T follicular helper cell (primary cell): ENCODE results near the gene CBFA2T3.

Experiments used
- DNase-seq: peaks from one replicate; pipeline ENCODE4 v3.0.0-alpha.2; 2020; ENCODE audit warnings: low read depth

The CBFA2T3 gene

DNA sequence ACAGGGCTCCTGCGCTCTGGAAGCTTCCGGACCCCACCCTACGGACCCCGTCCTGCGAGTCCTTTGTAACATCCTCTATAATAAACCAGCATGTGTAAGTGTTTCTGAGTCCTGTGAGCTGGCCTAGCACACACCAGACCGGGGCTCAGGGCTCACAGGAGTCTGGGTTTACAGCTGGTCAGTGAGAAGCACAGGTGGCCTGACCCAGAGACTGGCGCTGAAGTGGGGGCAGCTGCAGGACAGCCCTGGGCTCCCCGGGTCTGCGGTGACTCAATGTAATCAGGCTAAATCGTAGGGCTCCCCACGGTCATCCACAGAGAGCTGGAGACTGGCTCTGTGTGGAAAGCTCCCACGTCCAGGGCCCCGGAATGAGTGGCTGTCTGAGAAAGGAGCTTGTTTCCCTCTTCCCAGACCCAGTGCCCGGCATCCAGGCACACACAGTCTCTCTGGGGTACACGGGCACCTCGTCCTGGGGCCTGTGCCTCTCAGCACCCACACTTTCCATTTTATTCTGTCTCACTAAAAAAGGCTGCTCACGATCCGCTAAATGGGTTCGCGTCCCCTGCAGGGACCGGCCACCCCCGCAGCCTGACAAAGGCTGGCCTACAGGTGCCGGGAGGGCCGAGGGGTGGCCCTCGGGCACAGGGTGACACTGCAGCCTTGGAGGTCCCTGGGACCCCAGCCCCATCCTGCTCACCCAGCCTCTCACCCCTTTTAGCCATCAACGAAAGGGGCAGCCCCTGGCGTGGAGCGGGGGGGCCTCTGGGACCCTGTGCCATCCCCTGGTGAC, 18.9 kb upstream of the CBFA2T3 start:
- no peak for DNase-seq

DNA sequence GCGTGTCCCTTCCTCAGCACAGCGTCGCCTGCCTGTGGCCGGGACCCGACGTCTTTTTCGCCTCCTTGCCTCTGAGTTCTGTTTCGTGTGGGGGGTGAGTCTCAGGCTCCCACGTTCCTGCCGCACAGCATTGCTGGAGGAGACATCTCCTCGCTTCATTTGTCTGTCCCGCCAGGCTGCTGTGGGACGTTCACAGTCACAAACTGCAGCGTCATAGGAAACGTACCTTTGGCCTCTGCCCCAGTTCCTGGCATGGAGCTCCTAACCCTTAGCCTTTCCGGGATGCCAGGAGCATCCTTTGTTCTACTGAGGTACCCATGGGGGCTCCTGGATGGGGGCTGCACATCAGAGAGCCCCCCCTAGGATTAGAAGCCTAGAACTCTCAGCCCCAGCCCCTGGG, 18.2 kb upstream of the CBFA2T3 start:
- no peak for DNase-seq

DNA sequence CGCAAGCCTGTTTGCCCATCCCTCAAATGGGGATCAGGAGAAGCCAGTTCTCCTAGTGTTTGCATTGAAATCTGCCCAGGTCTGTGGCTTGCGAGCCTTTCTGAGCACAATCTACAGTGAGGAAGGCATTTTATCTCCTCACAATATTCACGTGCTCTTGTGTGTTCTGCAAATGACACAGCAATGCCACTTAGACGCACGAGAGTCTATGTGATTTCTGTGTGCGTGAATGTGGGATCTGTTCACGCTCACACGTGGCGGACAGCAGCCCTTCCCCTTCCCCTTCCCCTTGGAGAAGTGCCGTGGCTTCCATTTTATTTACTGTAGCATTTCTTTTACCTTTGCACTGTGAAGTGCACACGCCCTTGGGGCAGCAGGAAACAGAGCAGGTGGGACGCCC, 17.7 kb upstream of the CBFA2T3 start:
- DNase-seq: no peak

DNA sequence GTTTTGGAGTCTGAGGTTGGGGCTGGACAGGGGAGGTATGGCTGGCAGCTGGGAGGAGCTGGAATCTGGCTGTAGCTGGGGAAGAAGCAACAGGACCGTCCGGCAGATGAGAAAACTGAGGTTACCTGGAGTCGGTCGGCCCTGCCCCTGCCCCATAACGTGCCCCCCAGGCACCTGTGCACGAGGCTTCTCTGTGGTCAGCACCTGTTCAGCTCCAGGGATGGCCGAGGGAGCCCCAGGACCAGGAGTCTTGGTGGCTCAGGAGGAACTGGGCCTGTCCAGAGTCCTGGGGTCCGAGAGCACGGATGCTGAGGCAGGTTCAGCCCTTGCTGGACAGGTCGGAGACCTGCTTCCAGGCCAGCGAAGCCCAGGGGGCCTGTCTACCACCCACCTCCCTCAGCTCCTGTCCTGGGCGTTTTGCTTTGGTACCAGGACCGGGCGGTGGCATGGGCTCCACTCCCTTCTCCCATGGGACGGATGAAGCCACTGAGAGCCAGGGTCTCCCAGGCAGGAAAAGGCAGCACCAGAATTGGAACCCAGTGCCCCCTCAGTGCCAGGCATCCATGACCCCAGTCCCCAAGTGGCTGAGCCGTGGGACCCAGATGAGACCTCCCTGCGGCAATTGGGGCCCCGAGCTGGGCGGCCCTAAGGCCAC, 17.1 kb upstream of the CBFA2T3 start:
- no peak for DNase-seq

DNA sequence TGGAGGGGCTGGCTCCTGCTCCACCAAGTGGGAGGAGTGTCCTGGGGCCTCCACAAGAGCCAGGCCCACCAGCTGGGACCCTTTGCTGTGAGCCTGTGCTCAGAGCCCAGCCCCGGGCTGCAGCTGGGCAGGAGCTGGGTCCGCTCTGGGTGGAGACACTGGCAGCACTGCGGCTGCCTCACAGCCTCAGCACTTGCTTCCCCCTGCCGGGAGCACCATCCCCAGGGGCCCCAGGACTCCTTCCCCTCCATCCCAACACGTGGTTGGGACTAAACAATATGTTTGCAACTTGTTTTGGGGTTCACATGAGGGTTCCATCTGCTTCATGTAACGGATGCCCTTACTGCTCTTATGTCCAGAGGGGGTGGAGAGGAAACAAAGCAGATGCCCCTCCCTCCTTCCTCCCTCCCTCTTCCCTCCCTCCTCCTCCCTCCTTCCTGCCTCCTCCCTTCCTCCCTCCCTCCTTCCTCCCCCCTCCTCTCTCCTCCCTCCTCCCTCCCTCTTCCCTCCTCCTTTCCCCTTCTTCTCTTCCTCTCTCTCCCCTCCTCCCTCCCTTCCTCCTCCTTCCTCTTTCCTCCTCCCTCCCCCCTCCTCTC, 16.3 kb upstream of the CBFA2T3 start:
- no peak for DNase-seq

DNA sequence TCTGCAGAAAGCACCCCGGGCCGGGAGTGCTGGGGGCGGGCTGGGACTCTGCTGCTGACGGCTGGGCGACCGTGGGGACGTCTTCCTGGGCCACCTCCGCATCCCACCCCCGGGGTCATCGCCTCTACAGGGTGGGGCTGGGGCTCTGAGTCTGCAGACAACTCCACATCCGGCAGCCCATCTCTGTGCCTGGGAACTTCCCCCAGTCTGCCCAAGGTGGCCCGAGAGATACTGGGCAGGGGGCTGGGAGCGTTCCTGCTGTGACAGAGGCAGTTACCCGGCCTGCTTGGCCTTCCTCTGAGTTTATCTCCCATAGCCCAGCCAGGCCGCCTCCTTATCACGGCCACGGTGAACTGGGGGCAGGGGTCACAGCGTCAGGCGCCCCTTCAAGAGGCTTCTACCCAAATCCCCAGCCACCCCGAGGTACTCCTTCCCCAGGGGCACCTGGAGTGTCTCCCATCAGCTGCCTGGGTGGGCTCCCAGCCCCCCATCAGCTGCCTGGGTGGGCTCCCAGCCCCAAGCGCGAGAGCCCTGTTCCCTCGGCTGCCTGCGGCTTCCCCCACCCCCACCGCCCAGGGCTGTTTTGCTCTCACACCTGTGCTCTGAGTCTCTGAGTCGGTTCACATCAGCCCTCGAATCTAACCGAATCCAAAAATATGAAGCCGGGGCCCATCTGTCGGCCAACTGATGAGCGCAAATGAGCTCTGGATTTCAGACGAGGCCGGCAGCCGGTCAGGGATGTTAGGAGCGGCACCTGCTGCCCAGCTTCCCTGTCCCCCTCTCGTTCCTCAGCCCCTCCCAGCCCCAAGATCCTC, 15.6 kb upstream of the CBFA2T3 start:
- DNase-seq: no peak

DNA sequence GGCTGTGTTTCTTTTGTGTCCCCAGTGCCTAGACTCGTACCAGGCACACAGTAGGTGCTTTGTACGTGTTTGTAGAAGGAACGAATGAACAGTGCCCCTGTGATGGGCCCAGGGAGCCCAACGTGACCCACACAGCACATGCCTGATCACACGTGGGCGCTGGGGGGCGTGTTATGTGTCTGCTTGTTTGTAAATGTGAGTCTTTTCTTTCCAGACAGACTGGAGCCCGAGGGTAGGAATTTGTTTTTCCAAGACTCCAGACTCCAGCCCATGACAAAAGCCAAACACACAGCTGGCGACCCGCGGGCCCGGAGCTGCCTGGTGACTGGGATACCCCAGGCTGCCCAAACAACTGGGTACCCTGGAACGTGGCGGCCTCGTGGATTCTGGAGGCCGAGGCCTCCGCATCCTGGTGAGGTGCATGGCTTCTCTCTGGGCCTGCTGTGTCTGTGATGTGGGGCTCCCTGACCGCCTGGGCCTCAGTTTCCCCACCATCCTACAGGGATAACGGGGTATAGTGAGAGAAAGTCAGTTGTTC, 14.9 kb upstream of the CBFA2T3 start:
- no peak for DNase-seq

DNA sequence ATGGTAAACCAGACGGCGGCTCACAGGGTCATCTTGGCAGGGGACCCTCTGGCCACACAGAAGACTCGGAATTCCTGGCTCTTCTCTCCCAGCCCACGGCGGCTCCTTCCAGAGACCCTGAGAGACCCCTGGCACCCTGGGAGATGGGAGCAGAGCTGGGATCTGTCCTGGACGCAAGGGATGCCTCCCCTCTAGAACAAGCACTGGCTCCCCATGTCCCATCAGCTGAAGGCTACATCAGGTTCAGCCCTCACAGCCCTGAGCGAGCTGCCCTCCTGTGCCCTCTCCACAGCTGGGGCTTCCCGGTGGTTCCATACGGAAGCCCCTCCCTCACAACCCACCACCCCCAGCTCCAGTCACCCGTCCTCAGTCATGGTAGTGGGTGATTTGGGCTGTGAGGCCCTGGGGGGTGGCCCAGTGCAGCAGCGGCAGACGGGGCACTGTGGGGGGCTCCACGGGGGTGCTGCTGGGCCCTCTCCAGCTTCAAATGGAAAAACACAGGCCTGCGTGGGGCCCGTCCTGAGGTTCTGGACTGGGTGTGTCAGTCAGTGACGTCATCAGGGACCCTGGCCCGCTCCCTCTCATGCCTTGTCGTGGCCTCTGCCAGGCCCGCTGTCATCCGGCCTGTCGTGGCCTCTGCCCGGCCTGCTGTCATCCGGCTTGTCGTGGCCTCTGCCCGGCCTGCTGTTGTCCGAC, 13.0 kb upstream of the CBFA2T3 start:
- DNase-seq: no peak

DNA sequence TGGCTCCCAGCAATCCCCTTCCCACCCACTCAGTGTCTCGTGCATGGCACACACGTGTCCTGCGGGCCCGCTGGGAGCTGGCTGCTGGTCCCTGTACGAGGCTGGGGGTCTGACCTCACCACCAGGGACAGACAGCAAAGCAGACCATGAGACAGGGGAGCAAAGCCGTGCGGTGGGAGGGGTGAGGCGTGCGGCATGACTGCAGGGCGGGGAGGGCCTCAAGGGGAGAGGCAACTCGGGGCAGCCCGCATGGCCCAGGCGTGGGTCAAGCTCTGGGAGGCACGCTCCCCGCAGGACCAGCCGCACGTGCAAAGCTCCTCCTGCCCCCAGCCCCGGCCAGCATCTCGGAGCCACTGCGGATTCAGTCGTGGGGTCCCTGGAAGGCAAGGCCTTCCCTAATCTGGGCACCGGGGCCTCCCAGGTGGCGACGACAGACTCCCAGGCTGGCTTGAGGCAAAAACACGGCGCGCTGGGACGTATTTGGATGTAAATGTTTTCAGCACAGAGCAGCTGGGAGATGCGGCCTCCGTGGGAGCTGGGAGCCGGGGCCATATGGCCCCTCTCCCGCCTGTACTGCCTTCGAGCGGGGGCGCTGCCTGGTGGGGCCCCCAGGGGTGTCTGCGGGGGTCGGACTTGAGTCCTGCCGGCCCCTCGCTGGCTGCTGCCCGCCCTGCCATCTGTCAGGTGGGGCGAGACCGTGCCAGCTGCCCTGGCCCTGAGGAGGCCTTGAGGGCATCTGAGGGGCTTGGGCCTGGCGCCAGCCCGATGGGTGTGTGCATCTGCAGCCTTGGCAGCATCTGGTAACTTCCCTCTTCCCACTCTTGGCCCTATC, 12.2 kb upstream of the CBFA2T3 start:
- DNase-seq: no peak

DNA sequence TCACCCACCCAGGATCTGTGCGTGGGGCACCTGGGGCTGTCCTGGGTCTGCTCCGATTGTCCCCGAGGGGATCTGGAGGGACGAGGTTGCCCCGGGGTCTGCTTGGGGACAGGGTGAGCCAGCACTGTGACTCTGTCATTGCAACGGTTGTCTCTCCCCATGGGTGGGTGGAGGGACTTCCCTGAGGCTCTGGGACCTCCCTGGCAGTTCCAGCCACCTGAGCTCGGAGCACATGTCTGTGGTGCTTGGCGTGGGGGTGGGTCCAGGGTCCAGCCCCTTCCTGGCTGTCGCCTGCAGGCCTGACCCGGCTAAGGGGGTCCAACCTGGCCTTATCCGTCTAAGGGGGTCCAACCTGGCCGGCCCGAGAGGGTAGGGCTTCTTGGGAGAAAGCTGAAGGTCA, 8.5 kb upstream of the CBFA2T3 start:
- DNase-seq: no peak

DNA sequence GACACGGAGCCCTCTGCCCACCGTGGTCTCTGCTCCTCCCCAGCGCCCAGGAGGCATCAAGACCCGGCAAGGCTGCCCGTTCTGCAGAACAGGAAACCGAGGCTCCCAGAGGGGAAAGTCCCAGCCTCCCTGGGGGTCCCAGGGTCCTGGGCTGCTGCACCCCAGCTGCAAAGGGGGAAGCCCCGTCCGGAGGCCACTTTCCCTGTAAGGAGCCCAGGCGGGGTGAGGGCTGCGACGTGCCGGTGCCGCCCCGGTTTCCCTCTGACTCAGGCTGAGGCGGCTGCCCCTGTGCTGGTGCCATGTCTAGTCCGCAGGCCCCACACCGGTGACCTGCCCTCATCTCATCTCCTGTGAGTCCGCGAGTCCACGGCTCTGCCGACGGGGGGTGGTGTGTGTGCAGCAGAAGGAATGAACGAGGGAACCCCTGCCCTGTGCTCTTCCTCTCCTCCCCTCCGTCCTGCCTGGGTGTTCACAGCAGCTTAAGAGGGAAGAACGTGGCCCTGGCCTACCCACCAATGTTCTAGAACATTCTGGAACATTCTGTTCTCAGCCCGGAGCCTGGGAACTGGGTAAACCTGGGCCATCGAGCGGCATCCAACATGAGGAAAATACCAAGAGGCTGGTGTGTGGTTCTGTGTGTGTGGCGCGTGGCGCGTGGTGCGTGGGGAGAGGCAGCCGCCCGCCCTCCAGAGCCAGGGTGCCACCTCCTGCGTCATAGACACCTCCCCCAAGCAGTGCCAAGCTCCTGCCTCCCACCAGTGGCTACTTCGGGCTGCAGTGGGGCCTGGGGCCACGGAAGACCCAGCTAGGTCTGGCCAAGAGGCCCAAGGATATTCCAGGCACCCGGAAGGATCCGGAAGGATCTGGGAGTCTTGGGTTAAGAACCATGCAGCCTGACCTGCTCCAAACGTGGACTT, 7.0 kb upstream of the CBFA2T3 start:
- DNase-seq: no peak

DNA sequence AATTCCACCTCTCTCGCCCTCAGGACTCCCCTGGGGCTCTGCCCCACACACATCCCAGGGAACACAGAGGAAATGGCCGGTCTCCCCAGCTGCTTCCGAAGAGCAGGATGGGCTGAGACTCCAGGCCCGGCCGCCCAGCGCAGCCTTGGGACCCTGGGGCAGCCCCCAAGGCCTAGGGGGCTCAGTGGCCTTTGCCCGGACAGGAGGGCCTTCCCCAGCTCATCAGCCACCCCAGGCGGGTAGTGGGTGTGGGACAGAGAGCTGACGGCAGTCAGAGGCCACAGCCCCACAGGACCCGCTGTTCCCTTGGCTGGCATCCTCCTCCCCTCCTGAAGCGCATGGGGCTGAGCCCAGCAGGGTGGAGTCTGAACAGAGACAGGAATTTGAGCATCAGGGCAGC, 6.2 kb upstream of the CBFA2T3 start:
- no peak for DNase-seq

DNA sequence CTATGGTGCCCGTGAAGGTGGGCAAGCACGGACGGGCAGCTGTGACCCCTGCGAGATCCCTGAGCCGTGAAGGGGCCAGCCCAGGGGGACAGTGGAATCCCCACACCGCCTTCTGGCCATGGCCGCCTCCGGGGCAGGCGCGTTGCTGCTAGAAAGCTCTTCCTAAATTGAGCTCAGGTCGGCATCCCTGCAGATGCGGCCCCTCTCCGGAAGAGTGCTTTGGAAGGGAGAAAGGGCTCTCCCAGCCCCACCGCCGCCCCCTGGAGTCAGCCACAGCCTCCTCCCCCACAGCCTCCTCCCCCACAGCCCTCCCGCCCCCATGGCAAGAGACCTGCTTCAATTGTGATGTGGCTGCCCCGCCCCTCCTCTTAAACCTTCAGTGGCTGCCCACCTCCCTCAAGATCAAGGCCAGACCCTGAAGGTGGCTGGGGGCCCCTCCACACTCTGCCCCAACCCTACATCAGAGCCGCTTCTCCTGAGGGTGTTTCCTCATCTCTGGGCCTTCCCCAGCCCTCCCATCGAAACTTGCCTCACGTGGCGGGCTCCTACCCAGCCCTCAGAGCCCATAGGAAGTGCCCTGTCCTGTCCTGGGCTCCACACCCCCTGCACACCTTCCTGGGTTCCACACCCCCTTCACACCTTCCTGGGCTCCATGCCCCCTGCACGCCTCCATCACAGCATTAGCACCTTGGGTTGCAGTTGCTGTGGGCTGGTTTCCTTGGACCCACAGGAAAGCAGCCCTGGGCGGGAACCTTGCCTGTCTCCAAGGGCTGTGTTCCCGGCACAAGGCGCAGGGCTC, 5.5 kb upstream of the CBFA2T3 start:
- DNase-seq: no peak

DNA sequence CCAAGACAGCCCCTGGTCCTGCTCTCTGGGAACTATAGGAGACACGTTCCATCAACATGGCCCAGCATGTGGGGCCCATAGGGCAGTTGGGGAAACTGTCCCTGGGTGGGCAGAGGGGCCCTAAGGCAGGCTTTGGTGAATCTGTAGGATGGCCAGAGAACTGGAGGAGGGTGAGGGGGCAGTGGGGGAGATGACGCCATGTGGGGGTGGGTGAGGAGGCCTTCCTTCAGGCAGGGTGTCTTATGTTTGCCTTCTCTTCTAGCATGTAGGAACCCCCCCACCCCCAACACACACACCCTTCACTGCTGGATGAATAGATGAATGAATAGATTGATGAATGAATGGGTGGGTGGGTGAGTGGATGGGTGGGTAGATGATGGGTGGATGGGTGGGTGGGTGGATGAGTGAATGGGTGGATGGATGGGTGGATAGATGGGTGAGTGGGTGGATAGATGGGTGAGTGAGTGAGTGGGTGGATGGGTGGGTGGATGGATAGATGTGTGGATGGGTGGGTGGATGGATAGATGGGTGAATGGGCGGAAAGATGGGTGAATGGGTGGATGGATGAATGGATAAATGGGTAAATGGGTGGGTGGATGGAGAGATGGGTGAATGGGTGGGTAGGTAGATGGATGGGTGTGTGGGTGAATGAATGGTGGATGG, 2.5 kb upstream of the CBFA2T3 start:
- no peak for DNase-seq

DNA sequence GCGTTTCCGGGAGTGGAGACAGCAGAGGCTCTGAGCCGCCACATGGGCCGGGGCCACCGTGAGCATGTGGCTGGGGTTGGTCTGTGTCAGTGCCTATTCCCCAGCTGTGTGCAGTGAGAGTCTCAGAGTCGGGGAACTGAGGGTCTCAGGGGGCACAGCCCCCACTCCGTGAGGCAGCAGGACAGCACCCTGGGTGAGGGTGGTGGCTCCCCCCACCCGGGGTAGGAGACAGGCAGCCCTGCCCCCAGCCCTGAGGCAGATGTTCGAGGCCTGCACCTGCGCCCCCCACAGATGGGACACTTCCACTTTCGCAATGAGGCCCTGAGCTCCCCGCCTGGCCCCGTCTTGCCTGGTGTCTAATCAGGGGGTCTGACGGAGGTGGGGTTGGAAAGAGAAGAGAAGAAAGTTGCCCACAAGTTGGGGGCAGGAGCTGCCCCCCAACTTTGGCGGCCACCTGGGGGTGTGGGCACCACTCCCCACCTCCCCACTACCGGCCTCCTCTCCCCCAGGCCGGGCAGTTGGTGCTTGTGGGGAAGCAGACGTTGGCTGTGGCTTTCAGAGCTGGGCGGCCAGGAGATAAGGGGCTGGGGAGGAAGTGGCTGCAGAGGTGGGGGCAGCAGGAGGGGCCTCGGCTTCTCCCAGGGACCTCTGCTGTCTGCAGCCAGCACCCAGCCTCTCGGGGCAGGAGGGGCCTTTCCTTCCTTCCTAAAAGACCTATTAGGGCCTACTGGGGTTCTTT, 1.8 kb upstream of the CBFA2T3 start:
- DNase-seq: no peak

DNA sequence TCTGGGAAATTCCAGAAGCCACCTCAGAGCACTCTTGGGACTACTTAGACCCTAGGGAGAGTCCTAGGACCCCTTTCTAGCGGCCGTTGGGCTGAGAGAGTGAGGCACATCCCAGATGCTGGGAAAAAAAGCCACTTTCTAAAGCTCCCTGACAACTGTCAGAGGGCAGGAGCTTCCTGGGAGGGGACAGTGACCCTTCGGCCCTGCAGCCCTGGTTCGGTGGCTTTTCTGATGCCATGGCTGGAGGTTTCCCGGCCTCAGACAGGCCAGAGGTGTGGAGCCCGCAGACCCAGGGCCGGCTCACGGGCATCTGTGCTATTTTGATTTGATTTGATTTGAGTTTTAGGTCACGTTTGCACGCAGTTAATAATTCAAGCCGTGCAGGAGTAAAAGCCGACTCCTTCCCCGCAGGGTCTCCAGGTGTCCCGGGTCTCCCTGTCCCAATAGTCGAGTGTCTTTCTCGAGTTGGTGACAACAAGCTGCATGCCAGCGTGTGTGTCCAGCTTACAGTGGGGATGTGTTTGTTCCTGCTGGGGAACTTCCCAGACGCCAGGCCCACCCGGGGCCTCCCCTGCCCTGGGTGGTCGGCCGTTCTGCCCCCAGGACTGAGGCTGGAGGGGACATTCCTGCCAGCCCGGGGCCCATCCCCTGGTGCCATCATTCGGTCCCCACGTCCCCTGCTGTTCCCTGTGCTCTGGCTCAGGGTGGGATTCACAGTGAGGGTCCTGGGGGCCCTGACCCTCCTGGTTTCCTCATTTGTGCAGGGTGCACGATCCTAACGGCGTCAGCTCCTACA, 1.0 kb upstream of the CBFA2T3 start:
- no peak for DNase-seq
